Panc1 (cell line): Measurements from ENCODE around the gene CCL5.

Experiments used
- CTCF ChIP-seq: fragments of 450-650 bp; IDR thresholded peaks from 2 replicates; pipeline ENCODE4 v1.5.1; 2017; ENCODE audit warnings: mild to moderate bottlenecking
- REST ChIP-seq, 2 experiments: IDR thresholded peaks; 2 replicates each; pipeline ENCODE4 v1.6.1; 2011 to 2012; ENCODE audit warnings: low read depth in 2 of 2, control low read depth in 1 of 2, low read length in 1 of 2, mild to moderate bottlenecking in 1 of 2, moderate library complexity in 1 of 2; ENCODE audit not compliant: insufficient read depth in 1 of 2

- no peak for TF ChIP-seq CTCF
- no peak for TF ChIP-seq REST (IDR thresholded peaks at IDR 0.05; ENCODE audit: insufficient read depth in 1 of 2, low read depth in 2 of 2, low read length in 1 of 2)
These were observed 33.2 kb downstream of the CCL5 start for GRCh38 chr17:35847006-35847405.
